Measurements from ENCODE around the gene EPS8L3.
"Not testable (repeated sequence)": the region's sequence is repeated elsewhere in the genome, so short reads cannot be mapped to it uniquely, and the experiment has no call there.

The EPS8L3 gene

GRCh38 chr1:109763646-109764415 lies at the start of gene EPS8L3:
EPS8L3 (minus strand) TSS chr1:109763923; CDS start chr1:109761749, 2,174 bp downstream.
- DNase-seq (ENCODE audit: low read depth) = no peak

- DNase-seq (ENCODE audit: low read depth) = no peak
These were observed 49.1 kb upstream of the EPS8L3 start for GRCh38 chr1:109812691-109813393.

- no peak for DNase-seq (ENCODE audit: low read depth)
These were observed 45.0 kb upstream of the EPS8L3 start for GRCh38 chr1:109808703-109809102.

GRCh38 chr1:109807822-109808680 lies 44.3 kb upstream of the EPS8L3 start:
- no peak for DNase-seq (ENCODE audit: low read depth)

- DNase-seq (ENCODE audit: low read depth) = no peak
These were observed 43.7 kb upstream of the EPS8L3 start for GRCh38 chr1:109807402-109807801.

GRCh38 chr1:109806733-109807400 lies 43.1 kb upstream of the EPS8L3 start:
- no peak for DNase-seq (ENCODE audit: low read depth)

- DNase-seq (ENCODE audit: low read depth) = no peak
These were observed 41.9 kb upstream of the EPS8L3 start for GRCh38 chr1:109805486-109806165.

- no peak for DNase-seq (ENCODE audit: low read depth)
These were observed 40.9 kb upstream of the EPS8L3 start for GRCh38 chr1:109804660-109805059.

GRCh38 chr1:109803901-109804331 lies 40.2 kb upstream of the EPS8L3 start:
- no peak for DNase-seq (ENCODE audit: low read depth)

GRCh38 chr1:109802901-109803561 lies 39.3 kb upstream of the EPS8L3 start:
- DNase-seq (ENCODE audit: low read depth) = no peak

- DNase-seq (ENCODE audit: low read depth) = peak; percentile 16
These were observed 38.6 kb upstream of the EPS8L3 start for GRCh38 chr1:109802136-109802900.

- DNase-seq (ENCODE audit: low read depth) = no peak
These were observed 38.0 kb upstream of the EPS8L3 start for GRCh38 chr1:109801791-109802135.

- no peak for DNase-seq (ENCODE audit: low read depth)
These were observed 36.6 kb upstream of the EPS8L3 start for GRCh38 chr1:109800291-109800690.

- DNase-seq (ENCODE audit: low read depth) = no peak
These were observed 35.7 kb upstream of the EPS8L3 start for GRCh38 chr1:109799445-109799844.

- not testable (repeated sequence) for DNase-seq (ENCODE audit: low read depth)
These were observed 33.5 kb upstream of the EPS8L3 start for GRCh38 chr1:109797303-109797595.

GRCh38 chr1:109796484-109797302 lies 33.0 kb upstream of the EPS8L3 start:
- no peak for DNase-seq (ENCODE audit: low read depth)

GRCh38 chr1:109794319-109795132 lies 30.8 kb upstream of the EPS8L3 start:
- no peak for DNase-seq (ENCODE audit: low read depth)

GRCh38 chr1:109793486-109794318 lies 30.0 kb upstream of the EPS8L3 start:
- no peak for DNase-seq (ENCODE audit: low read depth)

Measured in activated T-helper 9 cell treated with anti-CD3 and anti-CD28 coated beads, Interleukin-2, amount 50 U/mL, for 16 hours (primary cell).